ENCODE data around the gene SYNGAP1. TPM values are rescaled to one million over a fixed set of nuclear protein-coding genes. Genes with fewer than 3 reads are reported as not detected.
A peak's percentile ranks its signal among the peaks of the same experiment; 100 is the strongest.
"Not testable (repeated sequence)": the region's sequence is repeated elsewhere in the genome, so short reads cannot be mapped to it uniquely, and the experiment has no call there.

SYNGAP1 gene
- total RNA-seq (10 to 100 TPM; 29.4 to 43.9 TPM), polyA plus RNA-seq (ENCODE audit: insufficient read depth, low read depth, low replicate concordance) (31.5 TPM)
- long read RNA-seq, donor 1, partial matches to known transcripts, result 24 of 31 reads
- long read RNA-seq, donor 1, other reads (novel, unspliced or antisense), result 6 of 31 reads
- long read RNA-seq, donor 2, result 0 reads

DNA sequence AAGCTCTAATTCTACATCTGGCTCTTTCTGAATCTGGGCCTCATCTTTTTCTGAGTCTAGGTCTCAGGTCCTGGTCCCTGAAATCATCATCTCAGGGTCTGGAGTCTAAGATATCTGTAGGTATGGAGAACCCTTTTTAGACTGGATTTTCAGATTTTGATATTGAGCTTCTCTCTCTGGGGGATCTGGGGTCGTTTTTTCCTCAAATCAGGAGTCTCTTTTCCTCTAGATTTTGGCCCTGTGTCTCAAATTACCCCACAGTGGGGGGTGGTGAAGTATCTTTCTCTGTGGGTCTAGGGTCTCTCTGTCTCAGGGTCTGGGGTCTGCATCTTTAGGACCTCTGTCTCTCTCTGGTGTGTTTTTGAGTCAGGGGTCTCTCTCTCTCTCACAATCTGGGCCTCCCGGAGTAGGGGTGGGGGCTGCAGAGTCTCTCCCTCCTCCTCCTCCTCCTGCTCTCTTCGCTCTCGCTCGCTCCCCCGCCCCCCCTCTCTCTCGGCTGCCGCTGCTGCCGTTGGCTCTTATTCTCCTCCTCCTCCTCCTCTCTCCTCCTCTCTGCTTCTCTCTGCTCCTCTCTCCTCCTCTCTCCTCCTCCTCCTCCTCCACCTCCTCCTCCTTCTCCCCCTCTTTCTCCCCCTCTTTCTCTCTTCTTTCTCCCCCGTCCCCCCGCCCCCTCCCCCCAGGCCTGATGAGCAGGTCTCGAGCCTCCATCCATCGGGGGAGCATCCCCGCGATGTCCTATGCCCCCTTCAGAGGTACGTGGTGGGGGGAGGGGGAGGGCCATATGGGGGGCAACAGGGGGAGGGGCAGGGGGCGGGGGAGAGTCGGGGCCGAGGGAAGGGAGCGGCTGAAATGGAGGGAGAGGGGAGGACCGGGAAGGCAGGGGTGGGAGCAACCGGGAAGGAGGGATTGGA lies at the start of gene SYNGAP1:
SYNGAP1 (plus strand) TSS at position 486 of the 911 bp plus-strand sequence; CDS start at position 686, 200 bp downstream.
- H3K4me3 ChIP-seq, result peak within 1 kb of the TSS; percentile 31 to 86
- no peaks in the 10 kb centered on the region for H3K36me3 ChIP-seq (ENCODE audit: low read depth, missing control alignments)
- peaks cover 40% of the 10 kb centered on the region for H3K4me1 ChIP-seq
- TF ChIP-seq, protein P1, sequence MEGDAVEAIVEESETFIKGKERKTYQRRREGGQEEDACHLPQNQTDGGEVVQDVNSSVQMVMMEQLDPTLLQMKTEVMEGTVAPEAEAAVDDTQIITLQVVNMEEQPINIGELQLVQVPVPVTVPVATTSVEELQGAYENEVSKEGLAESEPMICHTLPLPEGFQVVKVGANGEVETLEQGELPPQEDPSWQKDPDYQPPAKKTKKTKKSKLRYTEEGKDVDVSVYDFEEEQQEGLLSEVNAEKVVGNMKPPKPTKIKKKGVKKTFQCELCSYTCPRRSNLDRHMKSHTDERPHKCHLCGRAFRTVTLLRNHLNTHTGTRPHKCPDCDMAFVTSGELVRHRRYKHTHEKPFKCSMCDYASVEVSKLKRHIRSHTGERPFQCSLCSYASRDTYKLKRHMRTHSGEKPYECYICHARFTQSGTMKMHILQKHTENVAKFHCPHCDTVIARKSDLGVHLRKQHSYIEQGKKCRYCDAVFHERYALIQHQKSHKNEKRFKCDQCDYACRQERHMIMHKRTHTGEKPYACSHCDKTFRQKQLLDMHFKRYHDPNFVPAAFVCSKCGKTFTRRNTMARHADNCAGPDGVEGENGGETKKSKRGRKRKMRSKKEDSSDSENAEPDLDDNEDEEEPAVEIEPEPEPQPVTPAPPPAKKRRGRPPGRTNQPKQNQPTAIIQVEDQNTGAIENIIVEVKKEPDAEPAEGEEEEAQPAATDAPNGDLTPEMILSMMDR (IDR thresholded peaks at IDR 0.05), result no peak
- no peak for TF ChIP-seq POLR2A (IDR thresholded peaks at IDR 0.05)
- intact Hi-C loops (cut with DNase I; ENCODE audit: low total_unique reads), result loop anchor here (10.0 kb wide), 1 partner anchor 105 kb away; the partner anchor contains the start of genes TAPBP and ZBTB22
- peak; percentile 75 for DNase-seq
- H3K27ac ChIP-seq, result peak within 1 kb of the TSS; percentile 91 to 99
- H3K27me3 ChIP-seq, result no peaks in the 10 kb centered on the region
- no peaks in the 10 kb centered on the region for H3K9me3 ChIP-seq
- WGBS, 2 donors, result 4 to 6% methylated on average over 20 to 21 of the region's 22 CpGs

DNA sequence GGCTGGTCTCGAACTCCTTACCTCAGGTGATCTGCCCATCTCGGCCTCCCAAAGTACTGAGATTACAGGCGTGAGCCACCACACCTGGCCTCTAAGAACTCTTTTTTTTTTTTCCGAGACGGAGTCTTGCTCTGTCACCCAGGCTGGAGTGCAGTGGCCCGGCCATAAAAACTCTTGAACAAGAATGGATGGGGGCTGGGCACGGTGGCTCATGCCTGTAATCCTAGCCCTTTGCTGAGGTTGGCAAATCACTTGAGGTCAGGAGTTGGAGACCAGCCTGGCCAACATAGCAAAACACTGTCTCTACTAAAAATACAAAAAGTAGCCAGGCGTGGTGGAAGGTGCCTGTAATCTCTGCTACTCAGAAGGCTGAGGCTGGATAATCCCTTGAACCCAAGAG lies 48.0 kb upstream of the SYNGAP1 start:
- H3K36me3 ChIP-seq (ENCODE audit: low read depth, missing control alignments); DNase-seq; H3K27me3 ChIP-seq; H3K4me3 ChIP-seq; intact Hi-C loops (cut with DNase I; ENCODE audit: low total_unique reads); H3K9me3 ChIP-seq; H3K27ac ChIP-seq: not testable (repeated sequence)
- peaks cover 20% of the 10 kb centered on the region for H3K4me1 ChIP-seq
- WGBS, 2 donors, result 92 to 95% methylated on average over 8 of the region's 8 CpGs

DNA sequence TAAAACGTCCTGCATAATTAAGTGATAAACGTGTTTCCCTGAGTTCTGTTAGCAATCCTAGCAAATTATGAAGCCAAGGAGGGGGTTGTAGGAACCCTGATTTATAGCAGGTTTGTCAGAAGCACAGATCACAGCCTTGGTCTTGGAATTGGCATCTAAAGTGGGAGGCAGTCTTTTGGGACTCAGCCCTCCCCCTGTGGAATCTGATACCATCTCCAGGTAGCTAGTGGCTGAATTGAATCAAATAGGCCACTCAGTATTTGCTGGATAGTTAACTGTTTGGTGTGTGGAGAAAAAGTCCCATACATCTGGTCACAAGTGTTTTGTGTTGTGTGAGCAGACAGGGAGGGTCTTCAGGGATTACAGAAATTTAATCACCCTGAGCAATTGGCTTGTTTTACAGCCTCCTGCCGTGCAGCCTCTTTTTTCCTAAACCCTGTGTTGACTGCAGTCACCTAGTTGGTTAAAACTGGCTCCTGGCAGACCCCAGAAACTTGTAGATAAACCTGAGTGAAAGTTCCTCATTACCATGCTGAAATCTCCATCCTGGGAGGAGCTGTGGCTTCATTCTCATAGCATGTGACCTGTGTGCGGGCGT lies 47.2 kb upstream of the SYNGAP1 start:
- DNase-seq, result no peak
- no peaks in the 10 kb centered on the region for H3K27me3 ChIP-seq
- no peaks in the 10 kb centered on the region for H3K9me3 ChIP-seq
- WGBS, 2 donors, result 49 to 64% methylated on average over 5 of the region's 5 CpGs
- no peak for TF ChIP-seq POLR2A (IDR thresholded peaks at IDR 0.05)
- TF ChIP-seq, protein P1 (IDR thresholded peaks at IDR 0.05), result no peak
- no peak overlapping the region for H3K4me3 ChIP-seq
- intact Hi-C loops (cut with DNase I; ENCODE audit: low total_unique reads), result no loop called here
- H3K36me3 ChIP-seq (ENCODE audit: low read depth, missing control alignments), result no peaks in the 10 kb centered on the region
- H3K27ac ChIP-seq, result no peak overlapping the region
- H3K4me1 ChIP-seq, result peaks cover 24% of the 10 kb centered on the region

DNA sequence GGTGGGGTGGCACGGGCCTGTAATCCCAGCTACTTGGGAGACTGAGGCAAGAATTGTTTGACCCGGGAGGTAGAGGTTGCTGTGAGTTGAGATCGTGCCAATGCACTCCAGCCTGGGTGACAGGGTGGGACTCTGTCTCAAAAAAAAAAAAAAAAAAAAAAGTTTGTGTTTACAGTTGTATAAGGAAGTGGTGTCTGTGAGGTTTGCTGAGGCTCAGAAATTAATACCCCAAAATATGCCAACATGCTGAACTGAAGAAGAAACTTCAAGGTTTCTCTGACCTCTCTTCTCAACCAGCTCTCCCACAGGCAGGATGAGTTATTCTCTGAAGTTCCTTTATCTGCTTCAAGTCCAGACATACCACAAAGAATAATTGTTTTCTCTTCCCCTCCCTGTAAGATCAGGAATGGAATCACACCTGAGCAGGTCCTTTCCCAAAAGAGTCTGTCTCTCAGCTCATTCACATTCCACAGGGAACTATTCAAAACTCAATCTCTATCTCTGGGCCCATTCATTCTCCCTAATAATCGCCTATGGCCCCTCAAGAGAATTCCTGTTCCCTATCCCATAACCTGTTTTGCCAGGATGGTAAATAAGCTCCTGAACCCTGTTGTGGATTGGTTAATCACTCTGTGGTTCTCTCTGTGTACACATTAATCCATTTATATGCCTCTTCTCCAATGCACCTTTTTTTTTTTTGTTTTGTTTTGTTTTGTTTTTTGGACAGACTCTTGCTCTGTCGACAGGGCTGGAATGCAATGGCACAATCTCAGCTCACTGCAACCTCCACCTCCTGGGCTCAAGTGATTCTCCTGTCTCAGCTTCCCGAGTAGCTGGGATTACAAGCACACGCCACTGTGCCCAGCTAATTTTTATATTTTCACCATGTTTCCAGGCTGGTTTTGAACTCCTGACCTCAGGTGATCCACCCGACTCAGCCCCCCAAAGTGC lies 45.6 kb upstream of the SYNGAP1 start:
- intact Hi-C loops (cut with DNase I; ENCODE audit: low total_unique reads), result no loop called here
- no peaks in the 10 kb centered on the region for H3K36me3 ChIP-seq (ENCODE audit: low read depth, missing control alignments)
- no peaks in the 10 kb centered on the region for H3K27me3 ChIP-seq
- peaks cover 30% of the 10 kb centered on the region for H3K4me1 ChIP-seq
- WGBS, 2 donors, result 47 to 57% methylated on average over 8 of the region's 8 CpGs
- H3K4me3 ChIP-seq, result no peak overlapping the region
- TF ChIP-seq, protein P1 (IDR thresholded peaks at IDR 0.05), result no peak
- TF ChIP-seq POLR2A (IDR thresholded peaks at IDR 0.05), result no peak
- peak overlapping the region; percentile 27 to 68 for H3K27ac ChIP-seq
- no peak for DNase-seq
- H3K9me3 ChIP-seq, result no peaks in the 10 kb centered on the region
